Skin epidermis (tissue), 12 donors: ENCODE results near the gene C14orf180.

Source experiments
- H3K27ac ChIP-seq, 21 experiments: fragments of 200-600 bp; sonication (generic) in 11 of 21; one replicate each; pipeline ENCODE4 v1.5.0; 2020; ENCODE audit warnings: mild to moderate bottlenecking in 3 of 21, inconsistent platforms in 2 of 21, moderate library complexity in 2 of 21
- H3K4me3 ChIP-seq, 7 experiments: fragments of 200-600 bp; sonication (generic) in 2 of 7; one replicate each; pipeline ENCODE4 v1.5.0; 2020; ENCODE audit warnings: inconsistent platforms in 2 of 7, mild to moderate bottlenecking in 2 of 7, moderate library complexity in 1 of 7

Gene C14orf180

GRCh38 chr14:104589338-104590195, 10.0 kb downstream of the C14orf180 start:
- Histone ChIP-seq H3K4me3 (no peak overlapping the region), H3K27ac (no peak overlapping the region)

- Histone ChIP-seq H3K4me3 (no peak overlapping the region), H3K27ac (no peak overlapping the region)
Observed at GRCh38 chr14:104590240-104590965, 10.8 kb downstream of the C14orf180 start.

GRCh38 chr14:104591031-104591430, 11.5 kb downstream of the C14orf180 start:
- H3K27ac ChIP-seq: no peak overlapping the region
- no peak overlapping the region for H3K4me3 ChIP-seq

GRCh38 chr14:104591506-104592291, 12.1 kb downstream of the C14orf180 start:
- H3K4me3 ChIP-seq: no peak overlapping the region
- H3K27ac ChIP-seq: no peak overlapping the region

GRCh38 chr14:104592292-104592672, 12.7 kb downstream of the C14orf180 start:
- H3K4me3 ChIP-seq: no peak overlapping the region

GRCh38 chr14:104592785-104593184, 13.2 kb downstream of the C14orf180 start:
- H3K27ac ChIP-seq: no peak overlapping the region
- no peak overlapping the region for H3K4me3 ChIP-seq

More at GRCh38 chr14:104592292-104592672, 12.7 kb downstream of the C14orf180 start:
- no peak overlapping the region for H3K27ac ChIP-seq

GRCh38 chr14:104593241-104593701, 13.7 kb downstream of the C14orf180 start:
- Histone ChIP-seq H3K4me3 (no peak overlapping the region), H3K27ac (no peak overlapping the region)

- Histone ChIP-seq H3K27ac (no peak overlapping the region), H3K4me3 (no peak overlapping the region)
Observed at GRCh38 chr14:104593710-104594136, 14.2 kb downstream of the C14orf180 start.

GRCh38 chr14:104594310-104595046, 14.9 kb downstream of the C14orf180 start:
- no peak overlapping the region for H3K27ac ChIP-seq

GRCh38 chr14:104595116-104595675, 15.6 kb downstream of the C14orf180 start:
- Histone ChIP-seq H3K4me3 (no peak overlapping the region), H3K27ac (no peak overlapping the region)

More at GRCh38 chr14:104594310-104595046, 14.9 kb downstream of the C14orf180 start:
- no peak overlapping the region for H3K4me3 ChIP-seq

- H3K4me3 ChIP-seq: no peak overlapping the region
- H3K27ac ChIP-seq: no peak overlapping the region
Observed at GRCh38 chr14:104595911-104596450, 16.4 kb downstream of the C14orf180 start.

- Histone ChIP-seq H3K27ac (no peak overlapping the region), H3K4me3 (no peak overlapping the region)
Observed at GRCh38 chr14:104596451-104596918, 16.9 kb downstream of the C14orf180 start.

- Histone ChIP-seq H3K4me3 (no peak overlapping the region), H3K27ac (no peak overlapping the region)
Observed at GRCh38 chr14:104596927-104597351, 17.4 kb downstream of the C14orf180 start.

GRCh38 chr14:104597576-104597975, 18.0 kb downstream of the C14orf180 start:
- no peak overlapping the region for H3K27ac ChIP-seq
- no peak overlapping the region for H3K4me3 ChIP-seq

- no peak overlapping the region for H3K4me3 ChIP-seq
- H3K27ac ChIP-seq: no peak overlapping the region
Observed at GRCh38 chr14:104598039-104598909, 18.7 kb downstream of the C14orf180 start.

- Histone ChIP-seq H3K4me3 (no peak overlapping the region), H3K27ac (no peak overlapping the region)
Observed at GRCh38 chr14:104598910-104599273, 19.3 kb downstream of the C14orf180 start.

- no peak overlapping the region for H3K4me3 ChIP-seq
- H3K27ac ChIP-seq: no peak overlapping the region
Observed at GRCh38 chr14:104599446-104599845, 19.9 kb downstream of the C14orf180 start.
